HEK293 (cell line): Measurements from ENCODE around the gene GTSE1.

Experiments
- GLIS1 ChIP-seq: fragments of 450-650 bp; formaldehyde crosslinking; IDR thresholded peaks from 2 replicates; pipeline ENCODE4 v1.5.1; 2016; ENCODE audit warnings: missing biosample characterization, missing genetic modification characterization
- KLF8 ChIP-seq: fragments of 450-650 bp; formaldehyde crosslinking; IDR thresholded peaks from 2 replicates; pipeline ENCODE4 v1.5.1; 2016; ENCODE audit warnings: missing biosample characterization, missing genetic modification characterization
- ZEB2 ChIP-seq: fragments of 450-650 bp; formaldehyde crosslinking; IDR thresholded peaks from 2 replicates; pipeline ENCODE4 v1.5.1; 2016; ENCODE audit warnings: missing biosample characterization, missing genetic modification characterization
- ZFHX2 ChIP-seq: fragments of 450-650 bp; formaldehyde crosslinking; conservative IDR thresholded peaks from 2 replicates; pipeline ENCODE4 v1.5.1; 2016; ENCODE audit warnings: missing biosample characterization, missing genetic modification characterization
- ZNF155 ChIP-seq: fragments of 450-650 bp; formaldehyde crosslinking; IDR thresholded peaks from 2 replicates; pipeline ENCODE4 v1.5.1; 2016; ENCODE audit warnings: missing biosample characterization, missing genetic modification characterization
- ZNF23 ChIP-seq: fragments of 450-650 bp; formaldehyde crosslinking; IDR thresholded peaks from 2 replicates; pipeline ENCODE4 v1.5.1; 2016; ENCODE audit warnings: missing biosample characterization, missing genetic modification characterization, borderline replicate concordance
- ZNF433 ChIP-seq: fragments of 450-650 bp; formaldehyde crosslinking; IDR thresholded peaks from 2 replicates; pipeline ENCODE4 v1.5.1; 2016; ENCODE audit warnings: missing biosample characterization, missing genetic modification characterization, low read depth
- ZNF585B ChIP-seq: fragments of 450-650 bp; formaldehyde crosslinking; IDR thresholded peaks from 2 replicates; pipeline ENCODE4 v1.5.1; 2016; ENCODE audit warnings: missing biosample characterization, missing genetic modification characterization
- ZNF626 ChIP-seq: fragments of 450-650 bp; sonication (Bioruptor Pico); formaldehyde crosslinking; IDR thresholded peaks from 2 replicates; pipeline ENCODE4 v1.5.1; 2018; ENCODE audit warnings: missing biosample characterization, missing genetic modification characterization, inconsistent platforms
- ZNF701 ChIP-seq: fragments of 450-650 bp; formaldehyde crosslinking; IDR thresholded peaks from 2 replicates; pipeline ENCODE4 v1.5.1; 2016; ENCODE audit warnings: missing biosample characterization, missing genetic modification characterization
- ZXDB ChIP-seq: fragments of 450-650 bp; formaldehyde crosslinking; IDR thresholded peaks from 2 replicates; pipeline ENCODE4 v1.5.1; 2016; ENCODE audit warnings: missing biosample characterization, missing genetic modification characterization
- TF ChIP-seq, protein P1 (sequence below): fragments of 450-650 bp; formaldehyde crosslinking; IDR thresholded peaks from 2 replicates; pipeline ENCODE4 v1.5.1; 2016; ENCODE audit warnings: missing biosample characterization, missing genetic modification characterization
- TF ChIP-seq, protein P2 (sequence below): fragments of 450-650 bp; formaldehyde crosslinking; IDR thresholded peaks from 2 replicates; pipeline ENCODE4 v1.5.1; 2016; ENCODE audit warnings: missing biosample characterization, missing genetic modification characterization, borderline replicate concordance
- TF ChIP-seq, protein P3 (sequence below): fragments of 450-650 bp; formaldehyde crosslinking; IDR thresholded peaks from 2 replicates; pipeline ENCODE4 v1.5.1; 2016; ENCODE audit warnings: missing biosample characterization, missing genetic modification characterization, borderline replicate concordance
- TF ChIP-seq, protein P4 (sequence below): fragments of 450-650 bp; formaldehyde crosslinking; IDR thresholded peaks from 2 replicates; pipeline ENCODE4 v1.5.1; 2016; ENCODE audit warnings: missing biosample characterization, missing genetic modification characterization
- TF ChIP-seq, protein P5 (sequence below): fragments of 450-650 bp; formaldehyde crosslinking; optimal IDR thresholded peaks from 2 replicates; pipeline ENCODE3; 2016; ENCODE audit warnings: missing biosample characterization, mild to moderate bottlenecking, missing genetic modification characterization
- TF ChIP-seq, protein P6 (sequence below): sonication (generic); formaldehyde crosslinking; IDR thresholded peaks from 2 replicates; pipeline ENCODE4 v1.8.1; 2022; ENCODE audit warnings: mild to moderate bottlenecking, moderate library complexity, missing genetic modification reagents
- TF ChIP-seq, protein P7 (sequence below): fragments of 450-650 bp; formaldehyde crosslinking; IDR thresholded peaks from 2 replicates; pipeline ENCODE4 v1.5.1; 2016; ENCODE audit warnings: missing biosample characterization, missing genetic modification characterization
- TF ChIP-seq, protein P8 (sequence below): fragments of 450-650 bp; formaldehyde crosslinking; IDR thresholded peaks from 2 replicates; pipeline ENCODE4 v1.5.1; 2016; ENCODE audit warnings: missing biosample characterization, missing genetic modification characterization

The GTSE1 gene

DNA sequence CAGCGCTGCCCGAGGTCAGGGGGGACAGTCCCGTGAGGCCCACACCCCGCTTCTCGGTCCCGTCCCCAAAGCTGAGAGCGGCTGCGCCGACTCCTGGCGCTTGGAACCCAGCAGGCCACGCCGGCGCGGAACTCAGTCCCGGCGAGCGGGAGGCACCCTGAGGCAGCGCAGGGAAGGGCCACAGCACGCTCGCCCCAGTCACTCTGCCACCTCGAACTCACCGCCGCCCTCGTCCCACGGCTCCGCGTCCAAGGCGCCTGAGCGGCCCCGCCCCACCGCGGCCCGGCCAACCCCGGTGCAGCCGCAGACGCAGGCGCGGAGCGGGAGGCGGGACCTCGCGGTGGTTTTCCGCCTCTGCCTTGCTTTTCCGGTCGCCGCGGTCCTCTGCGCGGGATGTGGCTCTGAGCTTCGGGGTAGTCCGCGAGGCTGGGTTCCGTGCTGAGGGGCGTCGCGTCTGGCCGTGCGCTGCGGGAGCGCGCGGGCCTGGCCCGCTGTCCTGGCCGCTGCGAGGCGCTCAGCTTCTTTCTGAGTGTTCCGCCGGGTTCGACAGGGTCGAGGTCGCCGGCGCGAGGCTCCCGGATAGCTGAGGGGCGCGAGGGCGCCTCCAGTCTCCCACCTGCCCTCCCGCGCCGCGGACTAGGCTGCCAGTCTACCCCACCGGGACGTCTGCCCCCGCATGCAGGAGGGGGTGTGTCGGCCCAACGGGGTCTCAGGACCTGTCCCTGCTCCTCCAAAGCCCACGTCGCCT lies 46.5 kb upstream of the GTSE1 start, which contains the start of gene CDPF1 (continued):
- TF ChIP-seq, protein P1, sequence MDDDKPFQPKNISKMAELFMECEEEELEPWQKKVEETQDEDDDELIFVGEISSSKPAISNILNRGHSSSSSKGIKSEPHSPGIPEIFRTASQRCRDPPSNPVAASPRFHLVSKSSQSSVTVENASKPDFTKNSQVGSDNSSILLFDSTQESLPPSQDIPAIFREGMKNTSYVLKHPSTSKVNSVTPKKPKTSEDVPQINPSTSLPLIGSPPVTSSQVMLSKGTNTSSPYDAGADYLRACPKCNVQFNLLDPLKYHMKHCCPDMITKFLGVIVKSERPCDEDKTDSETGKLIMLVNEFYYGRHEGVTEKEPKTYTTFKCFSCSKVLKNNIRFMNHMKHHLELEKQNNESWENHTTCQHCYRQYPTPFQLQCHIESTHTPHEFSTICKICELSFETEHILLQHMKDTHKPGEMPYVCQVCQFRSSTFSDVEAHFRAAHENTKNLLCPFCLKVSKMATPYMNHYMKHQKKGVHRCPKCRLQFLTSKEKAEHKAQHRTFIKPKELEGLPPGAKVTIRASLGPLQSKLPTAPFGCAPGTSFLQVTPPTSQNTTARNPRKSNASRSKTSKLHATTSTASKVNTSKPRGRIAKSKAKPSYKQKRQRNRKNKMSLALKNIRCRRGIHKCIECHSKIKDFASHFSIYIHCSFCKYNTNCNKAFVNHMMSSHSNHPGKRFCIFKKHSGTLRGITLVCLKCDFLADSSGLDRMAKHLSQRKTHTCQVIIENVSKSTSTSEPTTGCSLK (tag by site-specific recombination), result no peak
- TF ChIP-seq, protein P2, sequence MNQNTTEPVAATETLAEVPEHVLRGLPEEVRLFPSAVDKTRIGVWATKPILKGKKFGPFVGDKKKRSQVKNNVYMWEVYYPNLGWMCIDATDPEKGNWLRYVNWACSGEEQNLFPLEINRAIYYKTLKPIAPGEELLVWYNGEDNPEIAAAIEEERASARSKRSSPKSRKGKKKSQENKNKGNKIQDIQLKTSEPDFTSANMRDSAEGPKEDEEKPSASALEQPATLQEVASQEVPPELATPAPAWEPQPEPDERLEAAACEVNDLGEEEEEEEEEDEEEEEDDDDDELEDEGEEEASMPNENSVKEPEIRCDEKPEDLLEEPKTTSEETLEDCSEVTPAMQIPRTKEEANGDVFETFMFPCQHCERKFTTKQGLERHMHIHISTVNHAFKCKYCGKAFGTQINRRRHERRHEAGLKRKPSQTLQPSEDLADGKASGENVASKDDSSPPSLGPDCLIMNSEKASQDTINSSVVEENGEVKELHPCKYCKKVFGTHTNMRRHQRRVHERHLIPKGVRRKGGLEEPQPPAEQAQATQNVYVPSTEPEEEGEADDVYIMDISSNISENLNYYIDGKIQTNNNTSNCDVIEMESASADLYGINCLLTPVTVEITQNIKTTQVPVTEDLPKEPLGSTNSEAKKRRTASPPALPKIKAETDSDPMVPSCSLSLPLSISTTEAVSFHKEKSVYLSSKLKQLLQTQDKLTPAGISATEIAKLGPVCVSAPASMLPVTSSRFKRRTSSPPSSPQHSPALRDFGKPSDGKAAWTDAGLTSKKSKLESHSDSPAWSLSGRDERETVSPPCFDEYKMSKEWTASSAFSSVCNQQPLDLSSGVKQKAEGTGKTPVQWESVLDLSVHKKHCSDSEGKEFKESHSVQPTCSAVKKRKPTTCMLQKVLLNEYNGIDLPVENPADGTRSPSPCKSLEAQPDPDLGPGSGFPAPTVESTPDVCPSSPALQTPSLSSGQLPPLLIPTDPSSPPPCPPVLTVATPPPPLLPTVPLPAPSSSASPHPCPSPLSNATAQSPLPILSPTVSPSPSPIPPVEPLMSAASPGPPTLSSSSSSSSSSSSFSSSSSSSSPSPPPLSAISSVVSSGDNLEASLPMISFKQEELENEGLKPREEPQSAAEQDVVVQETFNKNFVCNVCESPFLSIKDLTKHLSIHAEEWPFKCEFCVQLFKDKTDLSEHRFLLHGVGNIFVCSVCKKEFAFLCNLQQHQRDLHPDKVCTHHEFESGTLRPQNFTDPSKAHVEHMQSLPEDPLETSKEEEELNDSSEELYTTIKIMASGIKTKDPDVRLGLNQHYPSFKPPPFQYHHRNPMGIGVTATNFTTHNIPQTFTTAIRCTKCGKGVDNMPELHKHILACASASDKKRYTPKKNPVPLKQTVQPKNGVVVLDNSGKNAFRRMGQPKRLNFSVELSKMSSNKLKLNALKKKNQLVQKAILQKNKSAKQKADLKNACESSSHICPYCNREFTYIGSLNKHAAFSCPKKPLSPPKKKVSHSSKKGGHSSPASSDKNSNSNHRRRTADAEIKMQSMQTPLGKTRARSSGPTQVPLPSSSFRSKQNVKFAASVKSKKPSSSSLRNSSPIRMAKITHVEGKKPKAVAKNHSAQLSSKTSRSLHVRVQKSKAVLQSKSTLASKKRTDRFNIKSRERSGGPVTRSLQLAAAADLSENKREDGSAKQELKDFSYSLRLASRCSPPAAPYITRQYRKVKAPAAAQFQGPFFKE (tag by site-specific recombination), result no peak
- TF ChIP-seq, protein P3, sequence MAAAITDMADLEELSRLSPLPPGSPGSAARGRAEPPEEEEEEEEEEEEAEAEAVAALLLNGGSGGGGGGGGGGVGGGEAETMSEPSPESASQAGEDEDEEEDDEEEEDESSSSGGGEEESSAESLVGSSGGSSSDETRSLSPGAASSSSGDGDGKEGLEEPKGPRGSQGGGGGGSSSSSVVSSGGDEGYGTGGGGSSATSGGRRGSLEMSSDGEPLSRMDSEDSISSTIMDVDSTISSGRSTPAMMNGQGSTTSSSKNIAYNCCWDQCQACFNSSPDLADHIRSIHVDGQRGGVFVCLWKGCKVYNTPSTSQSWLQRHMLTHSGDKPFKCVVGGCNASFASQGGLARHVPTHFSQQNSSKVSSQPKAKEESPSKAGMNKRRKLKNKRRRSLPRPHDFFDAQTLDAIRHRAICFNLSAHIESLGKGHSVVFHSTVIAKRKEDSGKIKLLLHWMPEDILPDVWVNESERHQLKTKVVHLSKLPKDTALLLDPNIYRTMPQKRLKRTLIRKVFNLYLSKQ (tag by site-specific recombination), result no peak
- TF ChIP-seq ZNF23 (tag by site-specific recombination), result no peak
- no peak for TF ChIP-seq ZNF585B
- peak; percentile 60; the same call in 1 of the 2 replicates for TF ChIP-seq KLF8 (tag by site-specific recombination)
- peak; percentile 34; the same call in 1 of the 2 replicates for TF ChIP-seq ZEB2 (tag by site-specific recombination)
- peak; percentile 75 for TF ChIP-seq ZXDB (tag by site-specific recombination)
- TF ChIP-seq, protein P4, sequence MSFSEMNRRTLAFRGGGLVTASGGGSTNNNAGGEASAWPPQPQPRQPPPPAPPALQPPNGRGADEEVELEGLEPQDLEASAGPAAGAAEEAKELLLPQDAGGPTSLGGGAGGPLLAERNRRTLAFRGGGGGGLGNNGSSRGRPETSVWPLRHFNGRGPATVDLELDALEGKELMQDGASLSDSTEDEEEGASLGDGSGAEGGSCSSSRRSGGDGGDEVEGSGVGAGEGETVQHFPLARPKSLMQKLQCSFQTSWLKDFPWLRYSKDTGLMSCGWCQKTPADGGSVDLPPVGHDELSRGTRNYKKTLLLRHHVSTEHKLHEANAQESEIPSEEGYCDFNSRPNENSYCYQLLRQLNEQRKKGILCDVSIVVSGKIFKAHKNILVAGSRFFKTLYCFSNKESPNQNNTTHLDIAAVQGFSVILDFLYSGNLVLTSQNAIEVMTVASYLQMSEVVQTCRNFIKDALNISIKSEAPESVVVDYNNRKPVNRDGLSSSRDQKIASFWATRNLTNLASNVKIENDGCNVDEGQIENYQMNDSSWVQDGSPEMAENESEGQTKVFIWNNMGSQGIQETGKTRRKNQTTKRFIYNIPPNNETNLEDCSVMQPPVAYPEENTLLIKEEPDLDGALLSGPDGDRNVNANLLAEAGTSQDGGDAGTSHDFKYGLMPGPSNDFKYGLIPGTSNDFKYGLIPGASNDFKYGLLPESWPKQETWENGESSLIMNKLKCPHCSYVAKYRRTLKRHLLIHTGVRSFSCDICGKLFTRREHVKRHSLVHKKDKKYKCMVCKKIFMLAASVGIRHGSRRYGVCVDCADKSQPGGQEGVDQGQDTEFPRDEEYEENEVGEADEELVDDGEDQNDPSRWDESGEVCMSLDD (tag by site-specific recombination), result peak; percentile 88
- TF ChIP-seq ZNF433 (tag by site-specific recombination), result no peak
- TF ChIP-seq, protein P5, sequence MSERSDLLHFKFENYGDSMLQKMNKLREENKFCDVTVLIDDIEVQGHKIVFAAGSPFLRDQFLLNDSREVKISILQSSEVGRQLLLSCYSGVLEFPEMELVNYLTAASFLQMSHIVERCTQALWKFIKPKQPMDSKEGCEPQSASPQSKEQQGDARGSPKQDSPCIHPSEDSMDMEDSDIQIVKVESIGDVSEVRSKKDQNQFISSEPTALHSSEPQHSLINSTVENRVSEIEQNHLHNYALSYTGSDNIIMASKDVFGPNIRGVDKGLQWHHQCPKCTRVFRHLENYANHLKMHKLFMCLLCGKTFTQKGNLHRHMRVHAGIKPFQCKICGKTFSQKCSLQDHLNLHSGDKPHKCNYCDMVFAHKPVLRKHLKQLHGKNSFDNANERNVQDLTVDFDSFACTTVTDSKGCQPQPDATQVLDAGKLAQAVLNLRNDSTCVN (tag by site-specific recombination), result peak; percentile 94
- TF ChIP-seq, protein P6, sequence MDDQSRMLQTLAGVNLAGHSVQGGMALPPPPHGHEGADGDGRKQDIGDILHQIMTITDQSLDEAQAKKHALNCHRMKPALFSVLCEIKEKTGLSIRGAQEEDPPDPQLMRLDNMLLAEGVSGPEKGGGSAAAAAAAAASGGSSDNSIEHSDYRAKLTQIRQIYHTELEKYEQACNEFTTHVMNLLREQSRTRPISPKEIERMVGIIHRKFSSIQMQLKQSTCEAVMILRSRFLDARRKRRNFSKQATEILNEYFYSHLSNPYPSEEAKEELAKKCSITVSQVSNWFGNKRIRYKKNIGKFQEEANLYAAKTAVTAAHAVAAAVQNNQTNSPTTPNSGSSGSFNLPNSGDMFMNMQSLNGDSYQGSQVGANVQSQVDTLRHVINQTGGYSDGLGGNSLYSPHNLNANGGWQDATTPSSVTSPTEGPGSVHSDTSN, result peak; percentile 92
- no peak for TF ChIP-seq ZNF626 (tag by site-specific recombination)
- TF ChIP-seq ZFHX2 (tag by site-specific recombination), result peak; percentile 66
- no peak for TF ChIP-seq ZNF701 (tag by site-specific recombination)
- TF ChIP-seq ZNF155 (tag by site-specific recombination), result no peak
- TF ChIP-seq, protein P7, sequence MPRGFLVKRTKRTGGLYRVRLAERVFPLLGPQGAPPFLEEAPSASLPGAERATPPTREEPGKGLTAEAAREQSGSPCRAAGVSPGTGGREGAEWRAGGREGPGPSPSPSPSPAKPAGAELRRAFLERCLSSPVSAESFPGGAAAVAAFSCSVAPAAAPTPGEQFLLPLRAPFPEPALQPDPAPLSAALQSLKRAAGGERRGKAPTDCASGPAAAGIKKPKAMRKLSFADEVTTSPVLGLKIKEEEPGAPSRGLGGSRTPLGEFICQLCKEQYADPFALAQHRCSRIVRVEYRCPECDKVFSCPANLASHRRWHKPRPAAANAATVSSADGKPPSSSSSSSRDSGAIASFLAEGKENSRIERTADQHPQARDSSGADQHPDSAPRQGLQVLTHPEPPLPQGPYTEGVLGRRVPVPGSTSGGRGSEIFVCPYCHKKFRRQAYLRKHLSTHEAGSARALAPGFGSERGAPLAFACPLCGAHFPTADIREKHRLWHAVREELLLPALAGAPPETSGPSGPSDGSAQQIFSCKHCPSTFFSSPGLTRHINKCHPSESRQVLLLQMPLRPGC (tag by site-specific recombination), result peak; percentile 42; the same call in 1 of the 2 replicates
- TF ChIP-seq, protein P8, sequence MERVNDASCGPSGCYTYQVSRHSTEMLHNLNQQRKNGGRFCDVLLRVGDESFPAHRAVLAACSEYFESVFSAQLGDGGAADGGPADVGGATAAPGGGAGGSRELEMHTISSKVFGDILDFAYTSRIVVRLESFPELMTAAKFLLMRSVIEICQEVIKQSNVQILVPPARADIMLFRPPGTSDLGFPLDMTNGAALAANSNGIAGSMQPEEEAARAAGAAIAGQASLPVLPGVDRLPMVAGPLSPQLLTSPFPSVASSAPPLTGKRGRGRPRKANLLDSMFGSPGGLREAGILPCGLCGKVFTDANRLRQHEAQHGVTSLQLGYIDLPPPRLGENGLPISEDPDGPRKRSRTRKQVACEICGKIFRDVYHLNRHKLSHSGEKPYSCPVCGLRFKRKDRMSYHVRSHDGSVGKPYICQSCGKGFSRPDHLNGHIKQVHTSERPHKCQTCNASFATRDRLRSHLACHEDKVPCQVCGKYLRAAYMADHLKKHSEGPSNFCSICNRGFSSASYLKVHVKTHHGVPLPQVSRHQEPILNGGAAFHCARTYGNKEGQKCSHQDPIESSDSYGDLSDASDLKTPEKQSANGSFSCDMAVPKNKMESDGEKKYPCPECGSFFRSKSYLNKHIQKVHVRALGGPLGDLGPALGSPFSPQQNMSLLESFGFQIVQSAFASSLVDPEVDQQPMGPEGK, result peak; percentile 70
- peak; percentile 57; the same call in 1 of the 2 replicates for TF ChIP-seq GLIS1 (tag by site-specific recombination)
